Neural cell (in vitro differentiated cells): ENCODE measurements around the gene NEXN.

Source experiments
- EP300 ChIP-seq: fragments of 450-650 bp; conservative IDR thresholded peaks from 2 replicates; pipeline ENCODE4 v1.6.1; 2014; ENCODE audit warnings: antibody characterized with exemption, mild to moderate bottlenecking, moderate library complexity; ENCODE audit not compliant: poor library complexity, severe bottlenecking
- EZH2 ChIP-seq: fragments of 200-600, 300-800 bp; shearing (Covaris generic), sonication (generic); IDR thresholded peaks from 2 replicates; pipeline ENCODE4 v1.6.1; 2014; ENCODE audit warnings: antibody characterized with exemption, low read length, borderline replicate concordance, mild to moderate bottlenecking; ENCODE audit not compliant: insufficient read depth, poor library complexity, severe bottlenecking
- MXI1 ChIP-seq: fragments of 450-650 bp; conservative IDR thresholded peaks from 2 replicates; pipeline ENCODE4 v1.6.1; 2014; ENCODE audit warnings: antibody characterized with exemption, mild to moderate bottlenecking; ENCODE audit not compliant: poor library complexity, severe bottlenecking
- POLR2AphosphoS5 ChIP-seq: IDR thresholded peaks from 2 replicates; pipeline ENCODE4 v1.6.1; 2012
- RAD21 ChIP-seq: fragments of 450-650 bp; conservative IDR thresholded peaks from 2 replicates; pipeline ENCODE4 v1.6.1; 2014; ENCODE audit warnings: antibody characterized with exemption, mild to moderate bottlenecking, moderate library complexity
- REST ChIP-seq: IDR thresholded peaks from 2 replicates; pipeline ENCODE4 v1.6.1; 2012; ENCODE audit warnings: borderline replicate concordance
- TAF1 ChIP-seq: IDR thresholded peaks from 2 replicates; pipeline ENCODE4 v1.6.1; 2012; ENCODE audit warnings: low read depth
- TF ChIP-seq, protein P1 (sequence below): fragments of 450-650 bp; IDR thresholded peaks from 2 replicates; pipeline ENCODE4 v1.5.1; 2014; ENCODE audit warnings: antibody characterized with exemption, mild to moderate bottlenecking, moderate library complexity; ENCODE audit not compliant: poor library complexity, severe bottlenecking

DNA sequence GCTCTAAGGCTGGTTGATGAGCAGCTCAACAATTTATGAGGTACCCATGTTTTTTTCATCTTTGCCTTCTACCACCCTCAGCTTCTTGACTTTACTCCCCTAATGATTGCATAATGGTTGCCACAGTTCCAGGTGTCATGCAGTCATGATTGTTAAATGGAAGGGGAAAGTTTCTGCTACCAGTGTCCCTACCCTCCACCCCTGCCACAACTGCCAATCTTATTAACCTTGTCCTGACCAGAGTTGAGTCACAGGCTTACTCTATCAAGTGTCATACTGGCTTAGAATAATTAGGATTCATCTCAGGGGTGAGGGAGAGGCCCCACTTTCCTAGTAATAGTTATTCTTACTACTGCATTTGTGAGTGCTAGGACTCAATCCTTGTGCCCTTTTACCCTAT lies 98.4 kb downstream of the NEXN start:
- TF ChIP-seq TAF1 (no peak), POLR2AphosphoS5 (no peak), RAD21 (no peak), REST (no peak), EP300 (no peak), EZH2 (no peak), MXI1 (no peak)
- TF ChIP-seq, protein P1, sequence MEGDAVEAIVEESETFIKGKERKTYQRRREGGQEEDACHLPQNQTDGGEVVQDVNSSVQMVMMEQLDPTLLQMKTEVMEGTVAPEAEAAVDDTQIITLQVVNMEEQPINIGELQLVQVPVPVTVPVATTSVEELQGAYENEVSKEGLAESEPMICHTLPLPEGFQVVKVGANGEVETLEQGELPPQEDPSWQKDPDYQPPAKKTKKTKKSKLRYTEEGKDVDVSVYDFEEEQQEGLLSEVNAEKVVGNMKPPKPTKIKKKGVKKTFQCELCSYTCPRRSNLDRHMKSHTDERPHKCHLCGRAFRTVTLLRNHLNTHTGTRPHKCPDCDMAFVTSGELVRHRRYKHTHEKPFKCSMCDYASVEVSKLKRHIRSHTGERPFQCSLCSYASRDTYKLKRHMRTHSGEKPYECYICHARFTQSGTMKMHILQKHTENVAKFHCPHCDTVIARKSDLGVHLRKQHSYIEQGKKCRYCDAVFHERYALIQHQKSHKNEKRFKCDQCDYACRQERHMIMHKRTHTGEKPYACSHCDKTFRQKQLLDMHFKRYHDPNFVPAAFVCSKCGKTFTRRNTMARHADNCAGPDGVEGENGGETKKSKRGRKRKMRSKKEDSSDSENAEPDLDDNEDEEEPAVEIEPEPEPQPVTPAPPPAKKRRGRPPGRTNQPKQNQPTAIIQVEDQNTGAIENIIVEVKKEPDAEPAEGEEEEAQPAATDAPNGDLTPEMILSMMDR = no peak
